Osteocyte (in vitro differentiated cells): ENCODE results near the gene TRERF1. TPM values are rescaled to one million over a fixed set of nuclear protein-coding genes. Genes with fewer than 3 reads are reported as not detected.

Source experiments
- DNase-seq: peaks from one replicate; pipeline ENCODE4 v3.0.0; 2021; ENCODE audit warnings: mixed read lengths; ENCODE audit not compliant: unreplicated experiment; ENCODE audit errors: extremely low spot score
- H3K27ac Mint-ChIP-seq: one replicate; pipeline ENCODE4 v1.8.0; 2021; ENCODE audit warnings: mild to moderate bottlenecking, mixed read lengths; ENCODE audit not compliant: unreplicated experiment
- H3K27me3 Mint-ChIP-seq: one replicate; pipeline ENCODE4 v1.8.0; 2021; ENCODE audit warnings: mixed read lengths; ENCODE audit not compliant: unreplicated experiment
- H3K36me3 Mint-ChIP-seq: one replicate; pipeline ENCODE4 v1.8.0; 2021; ENCODE audit warnings: mixed read lengths; ENCODE audit not compliant: unreplicated experiment
- H3K4me1 Mint-ChIP-seq: one replicate; pipeline ENCODE4 v1.8.0; 2021; ENCODE audit warnings: mixed read lengths; ENCODE audit not compliant: unreplicated experiment
- H3K4me3 Mint-ChIP-seq: one replicate; pipeline ENCODE4 v1.8.0; 2021; ENCODE audit warnings: mild to moderate bottlenecking, moderate library complexity, mixed read lengths; ENCODE audit not compliant: unreplicated experiment
- H3K9me3 Mint-ChIP-seq: one replicate; pipeline ENCODE4 v1.8.0; 2021; ENCODE audit warnings: mixed read lengths; ENCODE audit not compliant: unreplicated experiment
- total RNA-seq: library from RNA; stranded (reverse); gene quantifications from 2 replicates; pipeline ENCODE4 v1.2.1, GENCODE V29; 2021
- TF ChIP-seq, protein P1 (sequence below): fragments of 200-600 bp; sonication (generic); IDR thresholded peaks from 2 replicates; pipeline ENCODE4 v1.5.0; 2021; ENCODE audit warnings: antibody characterized with exemption, mild to moderate bottlenecking, moderate library complexity

TRERF1 gene
- total RNA-seq, 1 donor from 2014 or later = 6.4 TPM

DNA sequence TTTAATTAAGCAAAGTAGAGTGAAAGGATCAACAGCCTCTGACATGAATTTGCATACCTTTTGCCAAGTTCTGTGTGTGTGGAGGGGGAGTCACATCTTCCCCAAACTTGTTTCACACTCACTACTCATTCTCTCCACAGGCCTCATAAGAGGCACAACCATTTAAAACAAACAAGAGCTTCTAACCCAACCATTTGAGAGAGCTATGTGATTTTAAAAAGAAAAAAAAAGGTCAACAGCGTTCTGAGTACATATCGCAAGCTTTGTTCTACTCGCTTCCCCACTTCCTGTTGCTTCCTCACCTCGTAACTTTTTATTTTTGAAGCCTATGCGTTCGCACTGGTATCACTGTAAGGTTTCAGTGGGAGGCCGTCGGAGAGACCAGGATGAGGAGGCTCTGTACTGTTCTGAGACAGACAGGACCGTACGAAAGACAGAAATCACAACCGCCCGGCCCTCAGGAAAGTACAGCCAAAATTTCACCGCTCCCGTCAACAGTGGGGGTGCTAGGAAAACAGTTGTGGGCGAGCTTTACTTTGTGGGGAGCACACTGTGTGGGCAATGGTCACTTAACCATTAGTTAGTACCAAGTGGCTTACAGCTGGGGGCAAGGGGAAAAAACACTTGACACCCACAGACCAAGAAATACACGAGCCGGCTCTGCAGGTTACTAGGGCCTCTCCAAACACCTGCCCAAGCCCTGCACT, 61.3 kb downstream of the TRERF1 start:
- H3K9me3 Mint-ChIP-seq = no peaks in the 10 kb centered on the region
- no peak for DNase-seq
- no peaks in the 10 kb centered on the region for H3K36me3 Mint-ChIP-seq
- H3K4me1 Mint-ChIP-seq = no peaks in the 10 kb centered on the region
- H3K4me3 Mint-ChIP-seq = no peak overlapping the region
- TF ChIP-seq, protein P1, sequence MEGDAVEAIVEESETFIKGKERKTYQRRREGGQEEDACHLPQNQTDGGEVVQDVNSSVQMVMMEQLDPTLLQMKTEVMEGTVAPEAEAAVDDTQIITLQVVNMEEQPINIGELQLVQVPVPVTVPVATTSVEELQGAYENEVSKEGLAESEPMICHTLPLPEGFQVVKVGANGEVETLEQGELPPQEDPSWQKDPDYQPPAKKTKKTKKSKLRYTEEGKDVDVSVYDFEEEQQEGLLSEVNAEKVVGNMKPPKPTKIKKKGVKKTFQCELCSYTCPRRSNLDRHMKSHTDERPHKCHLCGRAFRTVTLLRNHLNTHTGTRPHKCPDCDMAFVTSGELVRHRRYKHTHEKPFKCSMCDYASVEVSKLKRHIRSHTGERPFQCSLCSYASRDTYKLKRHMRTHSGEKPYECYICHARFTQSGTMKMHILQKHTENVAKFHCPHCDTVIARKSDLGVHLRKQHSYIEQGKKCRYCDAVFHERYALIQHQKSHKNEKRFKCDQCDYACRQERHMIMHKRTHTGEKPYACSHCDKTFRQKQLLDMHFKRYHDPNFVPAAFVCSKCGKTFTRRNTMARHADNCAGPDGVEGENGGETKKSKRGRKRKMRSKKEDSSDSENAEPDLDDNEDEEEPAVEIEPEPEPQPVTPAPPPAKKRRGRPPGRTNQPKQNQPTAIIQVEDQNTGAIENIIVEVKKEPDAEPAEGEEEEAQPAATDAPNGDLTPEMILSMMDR = no peak
- H3K27me3 Mint-ChIP-seq = no peaks in the 10 kb centered on the region
- H3K27ac Mint-ChIP-seq = no peak overlapping the region

DNA sequence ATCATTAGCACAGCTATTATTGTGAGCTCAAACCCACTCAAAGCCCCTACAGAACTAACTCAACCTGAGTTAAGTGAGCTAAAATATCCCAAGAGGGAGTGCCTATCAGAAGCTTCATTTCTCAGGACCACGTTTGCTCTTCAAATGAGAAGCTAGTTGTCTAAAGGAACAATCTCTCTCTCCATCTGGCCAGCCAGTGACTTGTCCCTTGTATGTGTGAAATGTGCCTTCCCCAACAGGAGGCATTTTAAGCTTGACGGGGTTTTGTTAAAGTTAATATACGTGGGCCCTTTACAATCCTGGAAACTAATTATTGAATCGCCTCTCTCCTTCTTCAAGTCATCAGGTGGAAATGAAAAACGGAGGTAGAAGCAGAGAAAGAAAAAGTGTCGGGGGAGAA, 62.0 kb downstream of the TRERF1 start:
- H3K27me3 Mint-ChIP-seq = no peaks in the 10 kb centered on the region
- no peak for DNase-seq
- TF ChIP-seq, protein P1 = no peak
- H3K4me1 Mint-ChIP-seq = no peaks in the 10 kb centered on the region
- H3K4me3 Mint-ChIP-seq = no peak overlapping the region
- H3K9me3 Mint-ChIP-seq = no peaks in the 10 kb centered on the region
- H3K27ac Mint-ChIP-seq = no peak overlapping the region
- H3K36me3 Mint-ChIP-seq = no peaks in the 10 kb centered on the region

DNA sequence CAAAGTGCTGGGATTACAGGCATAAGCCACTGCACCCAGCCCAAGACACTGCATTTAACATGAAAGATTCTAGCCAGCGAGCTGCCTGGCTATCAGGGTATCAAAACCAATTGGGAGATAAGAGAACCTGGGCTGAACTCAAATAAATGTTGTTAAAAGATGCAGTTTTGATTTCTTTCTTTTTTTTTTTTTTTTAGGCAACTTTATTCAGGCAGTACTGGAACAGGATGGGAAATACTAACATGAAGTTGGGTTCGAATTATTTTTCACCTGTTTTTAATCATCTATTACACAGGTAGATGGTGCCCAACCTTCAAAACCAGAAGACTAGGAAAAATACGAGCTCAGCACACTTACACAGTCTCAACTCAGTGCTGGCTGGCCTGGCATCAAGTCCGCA, 63.7 kb downstream of the TRERF1 start:
- TF ChIP-seq, protein P1 = no peak
- Mint-ChIP-seq H3K27ac (no peak overlapping the region), H3K9me3 (no peaks in the 10 kb centered on the region), H3K4me3 (no peak overlapping the region), H3K36me3 (no peaks in the 10 kb centered on the region), H3K27me3 (no peaks in the 10 kb centered on the region), H3K4me1 (no peaks in the 10 kb centered on the region)
- no peak for DNase-seq

DNA sequence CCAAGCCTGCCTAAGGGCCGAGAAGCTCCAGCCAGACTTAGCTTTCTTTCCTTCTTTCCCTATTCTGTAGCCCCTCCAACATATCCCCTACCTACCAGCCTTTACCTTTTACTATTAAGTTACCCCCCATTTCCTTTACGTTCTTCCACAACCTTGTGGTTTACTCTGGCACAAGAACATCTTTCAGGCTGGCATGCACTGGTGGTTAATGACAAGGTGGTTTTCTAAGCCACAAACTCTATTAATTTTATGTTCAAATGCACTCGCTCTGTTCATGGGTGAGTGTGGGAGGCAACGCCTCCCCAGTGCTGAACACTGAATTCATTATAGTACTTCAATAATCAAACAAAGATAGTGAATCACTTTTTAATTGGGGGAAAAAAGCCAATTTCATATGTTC, 64.4 kb downstream of the TRERF1 start:
- no peak for DNase-seq
- no peaks in the 10 kb centered on the region for H3K27me3 Mint-ChIP-seq

DNA sequence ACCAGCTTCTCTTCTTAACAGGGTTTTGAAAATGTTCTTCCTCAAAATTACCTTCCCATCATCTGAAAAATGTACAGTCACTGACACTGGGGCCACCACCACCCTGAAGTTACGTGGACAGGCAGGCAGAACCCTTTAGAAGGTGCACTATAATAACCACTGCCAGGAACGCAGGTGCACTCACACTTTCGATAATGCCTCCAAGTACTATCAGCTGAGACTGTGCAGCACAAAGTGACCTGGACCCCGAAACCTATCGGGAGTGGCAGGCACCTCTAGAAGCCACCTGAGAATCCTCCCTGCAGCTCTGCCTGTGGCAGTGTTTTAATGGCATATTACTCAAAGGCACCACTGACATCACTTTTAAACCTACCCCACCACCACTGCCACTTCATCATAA, 66.4 kb downstream of the TRERF1 start:
- no peak overlapping the region for H3K27ac Mint-ChIP-seq

More for the DNA sequence above, 64.4 kb downstream of the TRERF1 start:
- H3K4me1 Mint-ChIP-seq = no peaks in the 10 kb centered on the region
- H3K4me3 Mint-ChIP-seq = no peak overlapping the region
- TF ChIP-seq, protein P1 = no peak
- H3K27ac Mint-ChIP-seq = no peak overlapping the region
- H3K9me3 Mint-ChIP-seq = no peaks in the 10 kb centered on the region
- H3K36me3 Mint-ChIP-seq = no peaks in the 10 kb centered on the region

More for the DNA sequence above, 66.4 kb downstream of the TRERF1 start:
- Mint-ChIP-seq H3K9me3 (no peaks in the 10 kb centered on the region), H3K4me1 (peaks cover 1% of the 10 kb centered on the region), H3K27me3 (no peaks in the 10 kb centered on the region), H3K4me3 (no peak overlapping the region), H3K36me3 (no peaks in the 10 kb centered on the region)
- DNase-seq = no peak
- TF ChIP-seq, protein P1 = no peak
